ENCODE measurements around the gene ENTPD5. TPM values are rescaled to one million over a fixed set of nuclear protein-coding genes. Genes with fewer than 3 reads are reported as not detected.
"Not testable (repeated sequence)": the region's sequence is repeated elsewhere in the genome, so short reads cannot be mapped to it uniquely, and the experiment has no call there.

The ENTPD5 gene
- total and polyA plus RNA-seq, 2 of the 4 experiments (the other 2 are of a cell fraction): 7.3 to 8.1 TPM

DNA sequence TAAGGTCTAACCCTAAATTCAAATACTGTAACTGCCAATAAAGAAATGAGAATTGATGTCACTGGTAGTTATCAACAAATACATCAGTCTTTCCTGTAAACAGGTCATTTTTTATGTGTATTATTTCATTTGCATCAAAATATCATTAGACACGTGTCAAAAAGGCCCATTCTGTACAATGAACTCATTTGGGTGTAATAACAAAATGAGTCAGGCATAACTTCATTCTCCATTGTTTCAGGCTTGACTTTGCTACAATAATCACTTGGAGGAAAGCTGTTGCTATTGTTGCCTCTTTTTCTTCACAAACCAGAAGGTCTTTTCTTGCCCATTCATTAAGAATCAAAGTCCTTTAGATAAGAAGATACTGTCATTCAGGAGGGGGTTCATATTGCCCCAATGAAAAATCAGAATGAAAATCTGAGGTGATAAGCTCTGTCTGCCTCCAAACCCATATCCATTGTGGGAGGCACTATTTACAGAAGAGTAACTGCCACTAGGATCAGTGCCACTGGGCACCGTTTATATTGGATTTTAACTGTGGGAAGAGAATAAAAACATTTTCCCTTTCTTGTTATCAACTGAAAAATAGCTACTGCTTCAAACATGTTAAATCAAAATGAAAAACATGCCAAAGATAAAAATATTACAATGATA is 10.1 kb downstream of the ENTPD5 start:
- H3K4ac ChIP-seq (ENCODE audit: low read depth, low read length): no peak overlapping the region
- no peak overlapping the region for H4K5ac ChIP-seq (ENCODE audit: low read depth, low read length)
- TF ChIP-seq NFE2L2 (IDR thresholded peaks at IDR 0.05; ENCODE audit: low read depth, low read length): no peak
- no peak for TF ChIP-seq MAFK (IDR thresholded peaks at IDR 0.05; ENCODE audit: low read depth, low read length)
- H2AK9ac ChIP-seq (replicated peaks; ENCODE audit: low read depth, low read length, poor library complexity): no peak overlapping the region
- no peaks in the 10 kb centered on the region for H3K4me1 ChIP-seq (ENCODE audit: control insufficient read depth, insufficient read depth, low read length)
- in situ Hi-C loops (cut with MboI; ENCODE audit: low sequenced_read_pairs): no loop called here
- no peak overlapping the region for H3K56ac ChIP-seq (ENCODE audit: extremely low read depth, insufficient read depth, low read length)
- intact Hi-C loops (cut with micrococcal nuclease): no loop called here
- no peak overlapping the region for H3K23ac ChIP-seq (ENCODE audit: low read depth, low read length)
- H3K9ac ChIP-seq (ENCODE audit: low read depth, low read length): no peak overlapping the region
- no peaks in the 10 kb centered on the region for H3K27me3 ChIP-seq (ENCODE audit: control insufficient read depth, insufficient read depth, low read length)
- no peak overlapping the region for H2AK5ac ChIP-seq (ENCODE audit: low read depth, low read length)
- CTCF ChIA-PET: interaction anchor here (0.7 kb wide), 1 partner anchor 48 kb away, joined by 5 read pairs; no protein-coding TSS in a partner anchor
- H3K9me3 ChIP-seq (ENCODE audit: control insufficient read depth, insufficient read depth, low read length): no peaks in the 10 kb centered on the region
- DNase-seq: no peak
- H4K20me1 ChIP-seq (ENCODE audit: insufficient read depth, low read length): no peaks in the 10 kb centered on the region
- H2AFZ ChIP-seq (replicated peaks; ENCODE audit: low read length, poor library complexity): no peak overlapping the region
- H3K14ac ChIP-seq (replicated peaks; ENCODE audit: low read depth, low read length): no peak overlapping the region
- H3K79me1 ChIP-seq (ENCODE audit: low read depth in 1 of 2, low read length in 2 of 2): no peaks in the 10 kb centered on the region
- dilution Hi-C loops (cut with HindIII; ENCODE audit: low sequenced_read_pairs, unreplicated experiment): no loop called here
- no peak overlapping the region for H4K91ac ChIP-seq (ENCODE audit: insufficient read depth, low read depth, low read length)
- no peak overlapping the region for H3K18ac ChIP-seq (ENCODE audit: low read depth, low read length)
- H3K27ac ChIP-seq (ENCODE audit: insufficient read depth, low read length): no peak overlapping the region
- no peaks in the 10 kb centered on the region for H3K9me1 ChIP-seq (ENCODE audit: insufficient read depth, low read length)
- WGBS, 2 experiments (ENCODE audit: extremely low coverage in 2 of 2, insufficient read length in 1 of 2): 100% methylated on average over 1 of the region's 2 CpGs; no CpG with 5 or more reads in 1 of the 2 experiments
- no peak overlapping the region for H3K4me2 ChIP-seq (ENCODE audit: low read depth, low read length)
- no peak for ATAC-seq (ENCODE audit: low read depth)
- H2BK15ac ChIP-seq (ENCODE audit: low read depth, low read length): no peak overlapping the region
- peaks cover 17% of the 10 kb centered on the region for H3K36me3 ChIP-seq (ENCODE audit: control insufficient read depth, insufficient read depth, low read length)
- H3K4me3 ChIP-seq (ENCODE audit: insufficient read depth, low read depth, low read length): no peak overlapping the region
- H2BK20ac ChIP-seq (ENCODE audit: low read depth, low read length): no peak overlapping the region
- POLR2A ChIA-PET (ENCODE audit: unreplicated experiment): no interaction called here
- no peak overlapping the region for H4K8ac ChIP-seq (ENCODE audit: low read depth in 2 of 2, low read length in 2 of 2)
- H2BK120ac ChIP-seq (ENCODE audit: low read depth, low read length): no peak overlapping the region
- no peak overlapping the region for H2BK5ac ChIP-seq (ENCODE audit: low read depth, low read length, poor library complexity, severe bottlenecking)
- BruUV-seq (replicated peaks): no TSS peak

DNA sequence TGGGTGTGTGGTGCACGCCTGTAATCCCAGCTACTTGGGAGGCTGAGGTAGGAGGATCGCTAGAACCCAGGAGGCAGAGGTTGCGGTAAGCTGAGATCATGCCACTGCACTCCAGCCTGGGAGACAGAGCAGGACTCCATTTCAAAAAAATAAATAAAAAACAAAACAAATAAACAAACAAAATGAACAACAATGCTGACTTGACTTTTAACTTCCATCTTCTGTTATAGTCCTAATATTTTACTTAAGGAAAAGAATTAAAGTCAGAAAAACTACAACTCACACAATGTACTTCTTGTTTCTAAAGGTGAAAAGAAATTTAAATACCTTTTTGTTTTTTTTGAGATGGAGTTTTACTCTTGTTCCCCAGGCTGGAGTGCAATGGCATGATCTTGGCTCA is 13.4 kb downstream of the ENTPD5 start:
- dilution Hi-C loops (cut with HindIII; ENCODE audit: low sequenced_read_pairs, unreplicated experiment): not testable (repeated sequence)

More for the DNA sequence above, 13.4 kb downstream of the ENTPD5 start:
- in situ Hi-C loops (cut with MboI; ENCODE audit: low sequenced_read_pairs); H3K56ac ChIP-seq (ENCODE audit: extremely low read depth, insufficient read depth, low read length); H4K8ac ChIP-seq (ENCODE audit: low read depth in 2 of 2, low read length in 2 of 2); H3K4me3 ChIP-seq (ENCODE audit: insufficient read depth, low read depth, low read length); H3K9me3 ChIP-seq (ENCODE audit: control insufficient read depth, insufficient read depth, low read length); ATAC-seq (ENCODE audit: low read depth); DNase-seq; H4K20me1 ChIP-seq (ENCODE audit: insufficient read depth, low read length); CTCF ChIA-PET; H3K9ac ChIP-seq (ENCODE audit: low read depth, low read length); H3K27ac ChIP-seq (ENCODE audit: insufficient read depth, low read length); H3K4me1 ChIP-seq (ENCODE audit: control insufficient read depth, insufficient read depth, low read length); H3K14ac ChIP-seq (replicated peaks; ENCODE audit: low read depth, low read length); POLR2A ChIA-PET (ENCODE audit: unreplicated experiment); H3K79me1 ChIP-seq (ENCODE audit: low read depth in 1 of 2, low read length in 2 of 2); H2BK120ac ChIP-seq (ENCODE audit: low read depth, low read length); H4K91ac ChIP-seq (ENCODE audit: insufficient read depth, low read depth, low read length); H3K9me1 ChIP-seq (ENCODE audit: insufficient read depth, low read length); H3K27me3 ChIP-seq (ENCODE audit: control insufficient read depth, insufficient read depth, low read length); intact Hi-C loops (cut with micrococcal nuclease); H2BK20ac ChIP-seq (ENCODE audit: low read depth, low read length); H4K5ac ChIP-seq (ENCODE audit: low read depth, low read length); H3K4me2 ChIP-seq (ENCODE audit: low read depth, low read length); H3K18ac ChIP-seq (ENCODE audit: low read depth, low read length); H2AFZ ChIP-seq (replicated peaks; ENCODE audit: low read length, poor library complexity); H2BK15ac ChIP-seq (ENCODE audit: low read depth, low read length); H2AK9ac ChIP-seq (replicated peaks; ENCODE audit: low read depth, low read length, poor library complexity); H2BK5ac ChIP-seq (ENCODE audit: low read depth, low read length, poor library complexity, severe bottlenecking); H2AK5ac ChIP-seq (ENCODE audit: low read depth, low read length); BruUV-seq (replicated peaks); H3K23ac ChIP-seq (ENCODE audit: low read depth, low read length); H3K4ac ChIP-seq (ENCODE audit: low read depth, low read length): not testable (repeated sequence)
- WGBS, 2 experiments (ENCODE audit: extremely low coverage in 2 of 2, insufficient read length in 1 of 2): no CpG with 5 or more reads among the region's 3 CpGs
- H3K36me3 ChIP-seq (ENCODE audit: control insufficient read depth, insufficient read depth, low read length): peaks cover 16% of the 10 kb centered on the region
